ENCODE data around the gene FERMT1. TPM values are rescaled to one million over a fixed set of nuclear protein-coding genes. Genes with fewer than 3 reads are reported as not detected.

Gene FERMT1
- total and polyA plus RNA-seq, 2 of the 13 experiments (the other 11 are each of a cell fraction or from before 2014, with no cell fraction given): 15.8 to 29.5 TPM

DNA sequence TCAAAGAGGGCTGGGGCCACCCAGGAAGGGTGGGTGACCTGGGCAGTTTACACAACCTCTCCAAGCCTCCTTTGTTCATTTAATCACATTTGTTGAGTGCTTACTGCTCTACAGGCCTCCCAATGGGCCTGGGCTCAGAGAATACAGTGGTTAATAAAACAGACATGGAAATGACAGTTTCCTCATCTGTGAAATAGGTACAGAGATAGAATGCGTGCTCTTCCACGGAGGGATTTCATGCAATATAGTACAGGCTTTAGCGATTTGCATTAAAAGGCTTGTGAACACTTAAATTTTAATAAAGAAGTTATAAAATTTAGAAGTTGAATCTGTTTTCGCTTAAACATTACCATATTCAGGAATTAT, 802 bp upstream of the FERMT1 start (continued):
- peak; percentile 46 for TF ChIP-seq PHF5A (CRISPR knock-in tag; IDR thresholded peaks at IDR 0.05; ENCODE audit: low read depth, unreplicated experiment)
- TF ChIP-seq TCF7 (IDR thresholded peaks at IDR 0.05; ENCODE audit: low read depth): peak; percentile 71; the same call in 1 of the 2 replicates
- TF ChIP-seq, protein P1, sequence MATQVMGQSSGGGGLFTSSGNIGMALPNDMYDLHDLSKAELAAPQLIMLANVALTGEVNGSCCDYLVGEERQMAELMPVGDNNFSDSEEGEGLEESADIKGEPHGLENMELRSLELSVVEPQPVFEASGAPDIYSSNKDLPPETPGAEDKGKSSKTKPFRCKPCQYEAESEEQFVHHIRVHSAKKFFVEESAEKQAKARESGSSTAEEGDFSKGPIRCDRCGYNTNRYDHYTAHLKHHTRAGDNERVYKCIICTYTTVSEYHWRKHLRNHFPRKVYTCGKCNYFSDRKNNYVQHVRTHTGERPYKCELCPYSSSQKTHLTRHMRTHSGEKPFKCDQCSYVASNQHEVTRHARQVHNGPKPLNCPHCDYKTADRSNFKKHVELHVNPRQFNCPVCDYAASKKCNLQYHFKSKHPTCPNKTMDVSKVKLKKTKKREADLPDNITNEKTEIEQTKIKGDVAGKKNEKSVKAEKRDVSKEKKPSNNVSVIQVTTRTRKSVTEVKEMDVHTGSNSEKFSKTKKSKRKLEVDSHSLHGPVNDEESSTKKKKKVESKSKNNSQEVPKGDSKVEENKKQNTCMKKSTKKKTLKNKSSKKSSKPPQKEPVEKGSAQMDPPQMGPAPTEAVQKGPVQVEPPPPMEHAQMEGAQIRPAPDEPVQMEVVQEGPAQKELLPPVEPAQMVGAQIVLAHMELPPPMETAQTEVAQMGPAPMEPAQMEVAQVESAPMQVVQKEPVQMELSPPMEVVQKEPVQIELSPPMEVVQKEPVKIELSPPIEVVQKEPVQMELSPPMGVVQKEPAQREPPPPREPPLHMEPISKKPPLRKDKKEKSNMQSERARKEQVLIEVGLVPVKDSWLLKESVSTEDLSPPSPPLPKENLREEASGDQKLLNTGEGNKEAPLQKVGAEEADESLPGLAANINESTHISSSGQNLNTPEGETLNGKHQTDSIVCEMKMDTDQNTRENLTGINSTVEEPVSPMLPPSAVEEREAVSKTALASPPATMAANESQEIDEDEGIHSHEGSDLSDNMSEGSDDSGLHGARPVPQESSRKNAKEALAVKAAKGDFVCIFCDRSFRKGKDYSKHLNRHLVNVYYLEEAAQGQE (IDR thresholded peaks at IDR 0.05; ENCODE audit: borderline replicate concordance in 1 of 2, low read depth in 1 of 2, low read length in 2 of 2): peak in 1 of 2 experiments; percentile 40; a peak in 1 of 4 replicates
- no peak for TF ChIP-seq KDM5B (CRISPR knock-in tag; IDR thresholded peaks at IDR 0.05; ENCODE audit: borderline replicate concordance)
- TF ChIP-seq, protein P2, sequence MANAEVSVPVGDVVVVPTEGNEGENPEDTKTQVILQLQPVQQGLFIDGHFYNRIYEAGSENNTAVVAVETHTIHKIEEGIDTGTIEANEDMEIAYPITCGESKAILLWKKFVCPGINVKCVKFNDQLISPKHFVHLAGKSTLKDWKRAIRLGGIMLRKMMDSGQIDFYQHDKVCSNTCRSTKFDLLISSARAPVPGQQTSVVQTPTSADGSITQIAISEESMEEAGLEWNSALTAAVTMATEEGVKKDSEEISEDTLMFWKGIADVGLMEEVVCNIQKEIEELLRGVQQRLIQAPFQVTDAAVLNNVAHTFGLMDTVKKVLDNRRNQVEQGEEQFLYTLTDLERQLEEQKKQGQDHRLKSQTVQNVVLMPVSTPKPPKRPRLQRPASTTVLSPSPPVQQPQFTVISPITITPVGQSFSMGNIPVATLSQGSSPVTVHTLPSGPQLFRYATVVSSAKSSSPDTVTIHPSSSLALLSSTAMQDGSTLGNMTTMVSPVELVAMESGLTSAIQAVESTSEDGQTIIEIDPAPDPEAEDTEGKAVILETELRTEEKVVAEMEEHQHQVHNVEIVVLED (CRISPR knock-in tag; IDR thresholded peaks at IDR 0.05; ENCODE audit: borderline replicate concordance): 0 out of 2 replicates have a peak, but pooled peaks have one; percentile 5
- TF ChIP-seq, protein P3, sequence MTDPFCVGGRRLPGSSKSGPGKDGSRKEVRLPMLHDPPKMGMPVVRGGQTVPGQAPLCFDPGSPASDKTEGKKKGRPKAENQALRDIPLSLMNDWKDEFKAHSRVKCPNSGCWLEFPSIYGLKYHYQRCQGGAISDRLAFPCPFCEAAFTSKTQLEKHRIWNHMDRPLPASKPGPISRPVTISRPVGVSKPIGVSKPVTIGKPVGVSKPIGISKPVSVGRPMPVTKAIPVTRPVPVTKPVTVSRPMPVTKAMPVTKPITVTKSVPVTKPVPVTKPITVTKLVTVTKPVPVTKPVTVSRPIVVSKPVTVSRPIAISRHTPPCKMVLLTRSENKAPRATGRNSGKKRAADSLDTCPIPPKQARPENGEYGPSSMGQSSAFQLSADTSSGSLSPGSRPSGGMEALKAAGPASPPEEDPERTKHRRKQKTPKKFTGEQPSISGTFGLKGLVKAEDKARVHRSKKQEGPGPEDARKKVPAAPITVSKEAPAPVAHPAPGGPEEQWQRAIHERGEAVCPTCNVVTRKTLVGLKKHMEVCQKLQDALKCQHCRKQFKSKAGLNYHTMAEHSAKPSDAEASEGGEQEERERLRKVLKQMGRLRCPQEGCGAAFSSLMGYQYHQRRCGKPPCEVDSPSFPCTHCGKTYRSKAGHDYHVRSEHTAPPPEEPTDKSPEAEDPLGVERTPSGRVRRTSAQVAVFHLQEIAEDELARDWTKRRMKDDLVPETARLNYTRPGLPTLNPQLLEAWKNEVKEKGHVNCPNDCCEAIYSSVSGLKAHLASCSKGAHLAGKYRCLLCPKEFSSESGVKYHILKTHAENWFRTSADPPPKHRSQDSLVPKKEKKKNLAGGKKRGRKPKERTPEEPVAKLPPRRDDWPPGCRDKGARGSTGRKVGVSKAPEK (CRISPR knock-in tag; IDR thresholded peaks at IDR 0.05; ENCODE audit: borderline replicate concordance): no peak
- no peak for TF ChIP-seq RORA (CRISPR knock-in tag; IDR thresholded peaks at IDR 0.05)
- peak; percentile 4; the same call in 1 of the 2 replicates for TF ChIP-seq MIXL1 (CRISPR knock-in tag; IDR thresholded peaks at IDR 0.05)
- TF ChIP-seq ZMYM3 (CRISPR knock-in tag; IDR thresholded peaks at IDR 0.05): 0 out of 2 replicates have a peak, but pooled peaks have one; percentile 71
- 0 out of 2 replicates have a peak, but pooled peaks have one; percentile 8 for TF ChIP-seq CBFB (CRISPR knock-in tag; IDR thresholded peaks at IDR 0.05)
- peak; percentile 94 for TF ChIP-seq CHD4 (IDR thresholded peaks at IDR 0.05; ENCODE audit: borderline replicate concordance, low read length)
- TF ChIP-seq ZBTB7A (CRISPR knock-in tag; IDR thresholded peaks at IDR 0.05): no peak
- TF ChIP-seq, protein P4, sequence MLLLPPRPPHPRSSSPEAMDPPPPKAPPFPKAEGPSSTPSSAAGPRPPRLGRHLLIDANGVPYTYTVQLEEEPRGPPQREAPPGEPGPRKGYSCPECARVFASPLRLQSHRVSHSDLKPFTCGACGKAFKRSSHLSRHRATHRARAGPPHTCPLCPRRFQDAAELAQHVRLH (CRISPR knock-in tag; IDR thresholded peaks at IDR 0.05; ENCODE audit: borderline replicate concordance, low read depth): no peak
- TF ChIP-seq BCL6 (CRISPR knock-in tag; IDR thresholded peaks at IDR 0.05): peak; percentile 62
